ENCODE measurements around the gene F12.

- TF ChIP-seq MYC (IDR thresholded peaks at IDR 0.05; ENCODE audit: low read depth, low read length): no peak
- peak; percentile 71 to 99 for TF ChIP-seq CTCF (IDR thresholded peaks at IDR 0.05; ENCODE audit: extremely low read depth in 1 of 2, insufficient read depth in 1 of 2, low read depth in 1 of 2, low read length in 2 of 2)
- TF ChIP-seq POLR2AphosphoS5 (IDR thresholded peaks at IDR 0.05; ENCODE audit: insufficient read depth, low read depth, low read length): peak; percentile 48
- TF ChIP-seq POLR2A (IDR thresholded peaks at IDR 0.05; ENCODE audit: low read depth, low read length): peak; percentile 42
- TF ChIP-seq, protein P1, sequence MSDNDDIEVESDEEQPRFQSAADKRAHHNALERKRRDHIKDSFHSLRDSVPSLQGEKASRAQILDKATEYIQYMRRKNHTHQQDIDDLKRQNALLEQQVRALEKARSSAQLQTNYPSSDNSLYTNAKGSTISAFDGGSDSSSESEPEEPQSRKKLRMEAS (IDR thresholded peaks at IDR 0.05; ENCODE audit: insufficient read depth, insufficient read length): no peak
- no peak for TF ChIP-seq EZH2 (IDR thresholded peaks at IDR 0.05; ENCODE audit: borderline replicate concordance, low read depth, low read length, severe bottlenecking)
- no peak for TF ChIP-seq FOS (IDR thresholded peaks at IDR 0.05; ENCODE audit: borderline replicate concordance, insufficient read depth, low read length)
- no peak for TF ChIP-seq JUN (IDR thresholded peaks at IDR 0.05; ENCODE audit: borderline replicate concordance, insufficient read depth, insufficient read length, low read depth)
These were observed 46.6 kb upstream of the F12 start for GRCh38 chr5:177455661-177456590.
